ENCODE data around the gene XRCC4. TPM values are rescaled to one million over a fixed set of nuclear protein-coding genes. Genes with fewer than 3 reads are reported as not detected.
A peak's percentile ranks its signal among the peaks of the same experiment; 100 is the strongest.

Gene XRCC4
- total and polyA plus RNA-seq, 2 of the 13 experiments (the other 11 are each of a cell fraction or from before 2014, with no cell fraction given) = 2.8 to 12.6 TPM

DNA sequence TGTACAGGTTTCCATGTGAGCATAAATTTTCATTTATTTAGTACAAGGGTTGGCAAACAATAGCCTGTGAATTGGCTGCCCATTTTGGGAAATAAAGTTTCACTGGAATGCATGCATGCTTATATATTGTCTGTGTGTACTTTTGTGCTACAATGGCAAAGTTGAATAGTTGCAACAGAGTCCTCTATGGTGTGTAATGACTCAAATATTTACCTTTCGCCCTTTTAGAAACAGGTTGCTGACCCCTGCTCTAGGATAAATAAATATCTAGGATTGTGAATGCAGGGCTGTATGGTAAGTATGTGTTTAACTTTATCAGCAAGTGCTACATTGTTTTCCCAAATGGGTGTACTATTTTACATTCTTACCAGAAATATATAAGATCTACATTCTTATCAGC is 47.2 kb downstream of the XRCC4 start (continued):
- TF ChIP-seq, protein P1, sequence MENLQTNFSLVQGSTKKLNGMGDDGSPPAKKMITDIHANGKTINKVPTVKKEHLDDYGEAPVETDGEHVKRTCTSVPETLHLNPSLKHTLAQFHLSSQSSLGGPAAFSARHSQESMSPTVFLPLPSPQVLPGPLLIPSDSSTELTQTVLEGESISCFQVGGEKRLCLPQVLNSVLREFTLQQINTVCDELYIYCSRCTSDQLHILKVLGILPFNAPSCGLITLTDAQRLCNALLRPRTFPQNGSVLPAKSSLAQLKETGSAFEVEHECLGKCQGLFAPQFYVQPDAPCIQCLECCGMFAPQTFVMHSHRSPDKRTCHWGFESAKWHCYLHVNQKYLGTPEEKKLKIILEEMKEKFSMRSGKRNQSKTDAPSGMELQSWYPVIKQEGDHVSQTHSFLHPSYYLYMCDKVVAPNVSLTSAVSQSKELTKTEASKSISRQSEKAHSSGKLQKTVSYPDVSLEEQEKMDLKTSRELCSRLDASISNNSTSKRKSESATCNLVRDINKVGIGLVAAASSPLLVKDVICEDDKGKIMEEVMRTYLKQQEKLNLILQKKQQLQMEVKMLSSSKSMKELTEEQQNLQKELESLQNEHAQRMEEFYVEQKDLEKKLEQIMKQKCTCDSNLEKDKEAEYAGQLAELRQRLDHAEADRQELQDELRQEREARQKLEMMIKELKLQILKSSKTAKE (CRISPR knock-in tag; IDR thresholded peaks at IDR 0.05; ENCODE audit: borderline replicate concordance) = peak; percentile 78
- TF ChIP-seq, protein P2, sequence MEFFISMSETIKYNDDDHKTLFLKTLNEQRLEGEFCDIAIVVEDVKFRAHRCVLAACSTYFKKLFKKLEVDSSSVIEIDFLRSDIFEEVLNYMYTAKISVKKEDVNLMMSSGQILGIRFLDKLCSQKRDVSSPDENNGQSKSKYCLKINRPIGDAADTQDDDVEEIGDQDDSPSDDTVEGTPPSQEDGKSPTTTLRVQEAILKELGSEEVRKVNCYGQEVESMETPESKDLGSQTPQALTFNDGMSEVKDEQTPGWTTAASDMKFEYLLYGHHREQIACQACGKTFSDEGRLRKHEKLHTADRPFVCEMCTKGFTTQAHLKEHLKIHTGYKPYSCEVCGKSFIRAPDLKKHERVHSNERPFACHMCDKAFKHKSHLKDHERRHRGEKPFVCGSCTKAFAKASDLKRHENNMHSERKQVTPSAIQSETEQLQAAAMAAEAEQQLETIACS (CRISPR knock-in tag; IDR thresholded peaks at IDR 0.05) = no peak
- TF ChIP-seq NFYB (CRISPR knock-in tag; IDR thresholded peaks at IDR 0.05) (no peak), TRIM24 (CRISPR knock-in tag; IDR thresholded peaks at IDR 0.05) (peak; percentile 64; the same call in 1 of the 2 replicates), MXD4 (CRISPR knock-in tag; IDR thresholded peaks at IDR 0.05) (no peak), ZSCAN30 (CRISPR knock-in tag; IDR thresholded peaks at IDR 0.05) (no peak), ZNF331 (CRISPR knock-in tag; IDR thresholded peaks at IDR 0.05) (peak; percentile 69; the same call in 1 of the 2 replicates), ARNT (IDR thresholded peaks at IDR 0.05) (no peak), ZNF564 (CRISPR knock-in tag; IDR thresholded peaks at IDR 0.05) (no peak), ZNF720 (CRISPR knock-in tag; IDR thresholded peaks at IDR 0.05) (no peak)
- TF ChIP-seq, protein P3, sequence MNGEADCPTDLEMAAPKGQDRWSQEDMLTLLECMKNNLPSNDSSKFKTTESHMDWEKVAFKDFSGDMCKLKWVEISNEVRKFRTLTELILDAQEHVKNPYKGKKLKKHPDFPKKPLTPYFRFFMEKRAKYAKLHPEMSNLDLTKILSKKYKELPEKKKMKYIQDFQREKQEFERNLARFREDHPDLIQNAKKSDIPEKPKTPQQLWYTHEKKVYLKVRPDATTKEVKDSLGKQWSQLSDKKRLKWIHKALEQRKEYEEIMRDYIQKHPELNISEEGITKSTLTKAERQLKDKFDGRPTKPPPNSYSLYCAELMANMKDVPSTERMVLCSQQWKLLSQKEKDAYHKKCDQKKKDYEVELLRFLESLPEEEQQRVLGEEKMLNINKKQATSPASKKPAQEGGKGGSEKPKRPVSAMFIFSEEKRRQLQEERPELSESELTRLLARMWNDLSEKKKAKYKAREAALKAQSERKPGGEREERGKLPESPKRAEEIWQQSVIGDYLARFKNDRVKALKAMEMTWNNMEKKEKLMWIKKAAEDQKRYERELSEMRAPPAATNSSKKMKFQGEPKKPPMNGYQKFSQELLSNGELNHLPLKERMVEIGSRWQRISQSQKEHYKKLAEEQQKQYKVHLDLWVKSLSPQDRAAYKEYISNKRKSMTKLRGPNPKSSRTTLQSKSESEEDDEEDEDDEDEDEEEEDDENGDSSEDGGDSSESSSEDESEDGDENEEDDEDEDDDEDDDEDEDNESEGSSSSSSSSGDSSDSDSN (CRISPR knock-in tag; IDR thresholded peaks at IDR 0.05) = no peak
- TF ChIP-seq, protein P4, sequence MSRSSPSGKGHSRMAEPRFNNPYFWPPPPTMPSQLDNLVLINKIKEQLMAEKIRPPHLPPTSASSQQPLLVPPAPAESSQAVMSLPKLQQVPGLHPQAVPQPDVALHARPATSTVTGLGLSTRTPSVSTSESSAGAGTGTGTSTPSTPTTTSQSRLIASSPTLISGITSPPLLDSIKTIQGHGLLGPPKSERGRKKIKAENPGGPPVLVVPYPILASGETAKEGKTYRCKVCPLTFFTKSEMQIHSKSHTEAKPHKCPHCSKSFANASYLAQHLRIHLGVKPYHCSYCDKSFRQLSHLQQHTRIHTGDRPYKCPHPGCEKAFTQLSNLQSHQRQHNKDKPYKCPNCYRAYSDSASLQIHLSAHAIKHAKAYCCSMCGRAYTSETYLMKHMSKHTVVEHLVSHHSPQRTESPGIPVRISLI (CRISPR knock-in tag; IDR thresholded peaks at IDR 0.05; ENCODE audit: borderline replicate concordance) = no peak
- TF ChIP-seq, protein P5, sequence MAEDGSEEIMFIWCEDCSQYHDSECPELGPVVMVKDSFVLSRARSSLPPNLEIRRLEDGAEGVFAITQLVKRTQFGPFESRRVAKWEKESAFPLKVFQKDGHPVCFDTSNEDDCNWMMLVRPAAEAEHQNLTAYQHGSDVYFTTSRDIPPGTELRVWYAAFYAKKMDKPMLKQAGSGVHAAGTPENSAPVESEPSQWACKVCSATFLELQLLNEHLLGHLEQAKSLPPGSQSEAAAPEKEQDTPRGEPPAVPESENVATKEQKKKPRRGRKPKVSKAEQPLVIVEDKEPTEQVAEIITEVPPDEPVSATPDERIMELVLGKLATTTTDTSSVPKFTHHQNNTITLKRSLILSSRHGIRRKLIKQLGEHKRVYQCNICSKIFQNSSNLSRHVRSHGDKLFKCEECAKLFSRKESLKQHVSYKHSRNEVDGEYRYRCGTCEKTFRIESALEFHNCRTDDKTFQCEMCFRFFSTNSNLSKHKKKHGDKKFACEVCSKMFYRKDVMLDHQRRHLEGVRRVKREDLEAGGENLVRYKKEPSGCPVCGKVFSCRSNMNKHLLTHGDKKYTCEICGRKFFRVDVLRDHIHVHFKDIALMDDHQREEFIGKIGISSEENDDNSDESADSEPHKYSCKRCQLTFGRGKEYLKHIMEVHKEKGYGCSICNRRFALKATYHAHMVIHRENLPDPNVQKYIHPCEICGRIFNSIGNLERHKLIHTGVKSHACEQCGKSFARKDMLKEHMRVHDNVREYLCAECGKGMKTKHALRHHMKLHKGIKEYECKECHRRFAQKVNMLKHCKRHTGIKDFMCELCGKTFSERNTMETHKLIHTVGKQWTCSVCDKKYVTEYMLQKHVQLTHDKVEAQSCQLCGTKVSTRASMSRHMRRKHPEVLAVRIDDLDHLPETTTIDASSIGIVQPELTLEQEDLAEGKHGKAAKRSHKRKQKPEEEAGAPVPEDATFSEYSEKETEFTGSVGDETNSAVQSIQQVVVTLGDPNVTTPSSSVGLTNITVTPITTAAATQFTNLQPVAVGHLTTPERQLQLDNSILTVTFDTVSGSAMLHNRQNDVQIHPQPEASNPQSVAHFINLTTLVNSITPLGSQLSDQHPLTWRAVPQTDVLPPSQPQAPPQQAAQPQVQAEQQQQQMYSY (CRISPR knock-in tag; IDR thresholded peaks at IDR 0.05) = no peak
- TF ChIP-seq, protein P6, sequence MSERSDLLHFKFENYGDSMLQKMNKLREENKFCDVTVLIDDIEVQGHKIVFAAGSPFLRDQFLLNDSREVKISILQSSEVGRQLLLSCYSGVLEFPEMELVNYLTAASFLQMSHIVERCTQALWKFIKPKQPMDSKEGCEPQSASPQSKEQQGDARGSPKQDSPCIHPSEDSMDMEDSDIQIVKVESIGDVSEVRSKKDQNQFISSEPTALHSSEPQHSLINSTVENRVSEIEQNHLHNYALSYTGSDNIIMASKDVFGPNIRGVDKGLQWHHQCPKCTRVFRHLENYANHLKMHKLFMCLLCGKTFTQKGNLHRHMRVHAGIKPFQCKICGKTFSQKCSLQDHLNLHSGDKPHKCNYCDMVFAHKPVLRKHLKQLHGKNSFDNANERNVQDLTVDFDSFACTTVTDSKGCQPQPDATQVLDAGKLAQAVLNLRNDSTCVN (CRISPR knock-in tag; IDR thresholded peaks at IDR 0.05; ENCODE audit: borderline replicate concordance) = no peak
- TF ChIP-seq, protein P7, sequence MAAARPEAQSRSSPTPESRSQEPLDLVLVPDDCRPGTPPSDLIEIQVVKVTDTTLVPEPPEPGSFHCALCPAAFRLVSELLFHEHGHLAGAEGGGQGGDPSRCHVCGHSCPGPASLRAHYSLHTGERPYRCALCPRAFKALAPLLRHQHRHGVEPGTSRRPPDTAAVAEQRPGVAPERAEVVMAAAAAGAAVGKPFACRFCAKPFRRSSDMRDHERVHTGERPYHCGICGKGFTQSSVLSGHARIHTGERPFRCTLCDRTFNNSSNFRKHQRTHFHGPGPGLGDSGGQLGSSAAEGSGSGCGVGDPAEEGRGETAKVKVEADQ (CRISPR knock-in tag; IDR thresholded peaks at IDR 0.05; ENCODE audit: borderline replicate concordance) = no peak
- TF ChIP-seq, protein P8, sequence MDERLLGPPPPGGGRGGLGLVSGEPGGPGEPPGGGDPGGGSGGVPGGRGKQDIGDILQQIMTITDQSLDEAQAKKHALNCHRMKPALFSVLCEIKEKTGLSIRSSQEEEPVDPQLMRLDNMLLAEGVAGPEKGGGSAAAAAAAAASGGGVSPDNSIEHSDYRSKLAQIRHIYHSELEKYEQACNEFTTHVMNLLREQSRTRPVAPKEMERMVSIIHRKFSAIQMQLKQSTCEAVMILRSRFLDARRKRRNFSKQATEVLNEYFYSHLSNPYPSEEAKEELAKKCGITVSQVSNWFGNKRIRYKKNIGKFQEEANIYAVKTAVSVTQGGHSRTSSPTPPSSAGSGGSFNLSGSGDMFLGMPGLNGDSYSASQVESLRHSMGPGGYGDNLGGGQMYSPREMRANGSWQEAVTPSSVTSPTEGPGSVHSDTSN (CRISPR knock-in tag; IDR thresholded peaks at IDR 0.05) = no peak
